Measurements from ENCODE around the gene ZNF653.

Gene ZNF653

GRCh38 chr19:11513946-11514345, 8.3 kb upstream of the ZNF653 start:
- no peak for DNase-seq (ENCODE audit: low spot score)

- no peak for DNase-seq (ENCODE audit: low spot score)
Measured at GRCh38 chr19:11510444-11510843, 4.8 kb upstream of the ZNF653 start.

DNA sequence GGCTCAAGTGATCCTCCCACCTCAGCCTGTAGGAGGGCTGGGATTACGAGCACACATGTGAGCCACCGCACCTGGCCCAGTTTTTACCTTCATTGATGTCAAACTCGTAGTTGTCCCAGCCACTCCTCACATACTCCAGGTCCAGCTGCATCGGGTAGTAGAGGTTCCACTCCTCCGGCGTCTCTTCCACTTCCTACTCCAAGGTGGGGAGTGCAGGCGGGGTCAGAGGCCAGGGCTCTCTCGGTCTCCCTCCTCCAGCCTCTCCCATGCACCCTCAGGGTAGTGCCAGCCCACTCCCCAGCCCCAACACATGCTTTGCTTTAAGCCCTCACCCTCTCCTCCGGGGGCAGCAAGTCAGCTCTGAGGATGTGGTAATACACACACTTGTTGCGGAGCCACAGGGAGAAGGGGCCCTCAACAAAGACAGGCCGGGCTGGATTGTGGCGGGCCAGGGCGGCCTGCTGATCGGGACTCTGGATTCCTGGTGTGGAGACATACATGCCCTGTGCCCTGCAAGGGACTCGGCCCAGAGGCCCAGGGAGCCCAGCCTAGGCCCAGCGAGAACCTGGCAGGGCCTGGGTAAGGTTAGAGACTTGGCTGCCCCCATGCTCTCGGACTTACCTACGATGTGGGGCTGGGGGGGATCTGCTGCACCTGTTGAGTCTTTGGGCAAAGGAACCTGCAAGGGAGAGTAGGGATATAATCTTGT, 1.9 kb upstream of the ZNF653 start:
- DNase-seq (ENCODE audit: low spot score): no peak

- no peak for DNase-seq (ENCODE audit: low spot score)
Measured at GRCh38 chr19:11506967-11507366, 1.3 kb upstream of the ZNF653 start.

- no peak for DNase-seq (ENCODE audit: low spot score)
Measured at GRCh38 chr19:11506101-11506555, 489 bp upstream of the ZNF653 start.

GRCh38 chr19:11505032-11505503, 571 bp downstream of the ZNF653 start:
- peak; percentile 98 for DNase-seq (ENCODE audit: low spot score)

GRCh38 chr19:11504502-11505031, 1.1 kb downstream of the ZNF653 start:
- DNase-seq (ENCODE audit: low spot score): no peak

GRCh38 chr19:11499890-11500420, 5.7 kb downstream of the ZNF653 start:
- DNase-seq (ENCODE audit: low spot score): no peak

DNA sequence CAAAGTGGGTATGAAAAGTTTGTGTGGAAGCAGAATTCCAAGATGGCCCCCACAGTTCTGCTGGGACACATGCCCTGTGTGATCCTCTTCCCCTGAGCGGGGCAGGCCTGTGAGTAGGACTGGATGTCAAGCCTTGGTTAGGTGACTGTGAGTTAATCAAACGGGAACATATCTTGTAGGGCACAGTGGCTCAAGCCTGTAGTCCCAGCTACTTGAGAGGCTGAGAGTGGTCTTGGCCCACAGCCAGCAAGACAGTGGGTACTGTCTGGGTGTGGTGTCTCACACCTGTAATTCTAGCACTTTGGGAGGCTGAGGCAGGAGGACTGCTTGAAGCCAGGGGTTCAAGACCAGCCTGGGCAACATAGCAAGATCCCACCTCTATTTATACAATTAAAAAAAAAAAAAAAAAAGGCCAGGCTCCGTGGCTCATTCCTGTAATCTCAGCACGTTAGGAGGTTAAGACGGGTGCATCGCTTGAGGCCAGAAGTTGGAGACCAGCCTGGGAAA, 6.4 kb downstream of the ZNF653 start:
- no peak for DNase-seq (ENCODE audit: low spot score)

GRCh38 chr19:11496391-11497163, 9.1 kb downstream of the ZNF653 start:
- peak; percentile 86 for DNase-seq (ENCODE audit: low spot score)

GRCh38 chr19:11495885-11496284, 9.8 kb downstream of the ZNF653 start:
- no peak for DNase-seq (ENCODE audit: low spot score)

GRCh38 chr19:11495481-11495880, 10.2 kb downstream of the ZNF653 start:
- no peak for DNase-seq (ENCODE audit: low spot score)

DNA sequence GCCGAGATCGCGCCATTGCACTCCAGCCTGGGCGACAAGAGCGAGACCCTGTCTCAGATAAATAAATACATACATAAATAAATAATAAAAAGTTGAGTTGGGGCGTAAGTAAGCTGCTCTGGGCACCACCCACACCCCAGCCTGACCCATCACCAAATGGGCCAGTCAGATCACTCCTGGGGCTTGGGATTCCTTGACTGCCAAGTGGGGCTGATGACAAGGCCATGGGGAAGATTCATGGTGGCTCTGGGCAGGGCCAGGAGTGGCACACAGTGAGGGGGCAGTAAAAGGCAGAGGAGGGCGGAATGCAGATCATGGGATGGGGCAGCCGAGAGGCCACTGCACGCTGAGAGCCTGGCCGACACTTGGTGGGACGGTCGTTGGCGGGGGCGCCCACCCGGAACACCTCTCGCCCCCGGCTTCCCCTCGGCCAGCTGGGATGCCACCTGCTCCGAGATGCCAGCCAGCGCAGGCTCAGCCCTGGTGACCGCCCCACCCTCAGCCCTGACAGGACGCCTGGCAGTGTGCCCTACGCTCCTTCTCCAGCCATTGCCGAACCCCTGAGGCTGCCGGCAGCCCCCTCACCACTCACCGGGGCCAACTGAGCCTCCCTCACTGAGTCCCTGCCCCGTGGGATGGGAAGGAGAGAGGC, 10.9 kb downstream of the ZNF653 start:
- no peak for DNase-seq (ENCODE audit: low spot score)

GRCh38 chr19:11489378-11489777, 16.3 kb downstream of the ZNF653 start:
- DNase-seq (ENCODE audit: low spot score): no peak

- no peak for DNase-seq (ENCODE audit: low spot score)
Measured at GRCh38 chr19:11486661-11487503, 18.8 kb downstream of the ZNF653 start.

DNA sequence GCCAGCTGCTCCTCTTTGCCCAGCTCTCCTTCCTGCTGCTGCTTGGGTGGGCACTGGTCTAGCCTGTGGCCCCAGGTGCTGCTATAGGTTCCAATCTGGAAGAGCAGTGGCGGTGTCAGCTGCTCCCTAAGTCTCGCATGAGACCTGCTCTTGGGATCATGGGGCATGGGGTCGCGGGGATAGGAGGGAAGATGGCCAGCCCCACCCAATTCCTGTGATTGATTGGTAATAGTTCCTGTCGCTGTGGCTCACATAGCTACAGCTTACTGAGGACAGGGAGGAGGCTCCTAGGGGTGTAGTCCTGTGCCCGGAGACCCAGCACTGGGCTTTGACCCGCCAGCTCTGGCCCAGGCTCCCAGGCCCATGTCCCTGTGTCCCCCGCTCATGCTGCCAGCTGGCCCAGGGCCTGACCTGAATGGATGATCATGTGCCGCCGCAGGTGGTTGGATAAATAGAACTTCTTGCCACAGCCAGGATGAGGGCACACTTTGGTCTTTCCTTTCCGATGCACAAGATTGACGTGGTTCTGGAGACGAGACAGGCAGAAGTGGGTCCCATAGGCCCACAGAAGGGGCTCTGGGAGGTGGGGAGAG, 20.3 kb downstream of the ZNF653 start:
- DNase-seq (ENCODE audit: low spot score): no peak

- no peak for DNase-seq (ENCODE audit: low spot score)
Measured at GRCh38 chr19:11483366-11484111, 22.1 kb downstream of the ZNF653 start.

GRCh38 chr19:11482384-11483050, 23.1 kb downstream of the ZNF653 start:
- DNase-seq (ENCODE audit: low spot score): peak; percentile 96

Measured in hepatic stellate cell (primary cell).